HL-60 (cell line): ENCODE measurements around the gene ELMO1.

Source experiments
- DNase-seq, 2 experiments: peaks; one replicate each; pipeline ENCODE4 v3.0.0-alpha.2; 2010 to 2020; ENCODE audit warnings: low read depth in 1 of 2, low spot score in 1 of 2
- H3K27ac ChIP-seq: fragments of 250-450 bp; sonication (Bioruptor Pico); replicated peaks from 2 replicates; pipeline ENCODE4 v1.5.1; 2020; ENCODE audit warnings: mild to moderate bottlenecking, moderate library complexity
- H3K27me3 ChIP-seq: fragments of 250-450 bp; sonication (Bioruptor Pico); 2 replicates; pipeline ENCODE4 v1.5.1; 2021; ENCODE audit warnings: mild to moderate bottlenecking, moderate library complexity; ENCODE audit not compliant: insufficient read depth, poor library complexity, severe bottlenecking
- H3K4me3 ChIP-seq: replicated peaks from 2 replicates; pipeline ENCODE4 v1.5.1; 2011; ENCODE audit warnings: mild to moderate bottlenecking, control low read depth, low read length; ENCODE audit not compliant: insufficient read depth
- CTCF ChIP-seq: IDR thresholded peaks from one replicate; pipeline ENCODE4 v1.5.1; 2011; ENCODE audit warnings: low read length, control low read depth, inconsistent platforms; ENCODE audit not compliant: insufficient read depth
- GABPA ChIP-seq: IDR thresholded peaks from 2 replicates; pipeline ENCODE4 v1.6.1; 2012; ENCODE audit warnings: low read depth
- POLR2AphosphoS5 ChIP-seq: IDR thresholded peaks from 2 replicates; pipeline ENCODE4 v1.6.1; 2012; ENCODE audit warnings: low read depth
- SPI1 ChIP-seq: IDR thresholded peaks from 2 replicates; pipeline ENCODE4 v1.6.1; 2012; ENCODE audit warnings: low read depth, mild to moderate bottlenecking, borderline replicate concordance
- TF ChIP-seq, protein P1 (sequence below): IDR thresholded peaks from 2 replicates; pipeline ENCODE4 v1.6.1; 2012; ENCODE audit warnings: low read depth; ENCODE audit not compliant: insufficient replicate concordance

Gene ELMO1

GRCh38 chr7:37150856-37151255, 297.8 kb downstream of the ELMO1 start:
- DNase-seq = no peak
- Histone ChIP-seq H3K4me3 (no peak overlapping the region), H3K27me3 (no peaks in the 10 kb centered on the region), H3K27ac (no peak overlapping the region)
- TF ChIP-seq, protein P1, sequence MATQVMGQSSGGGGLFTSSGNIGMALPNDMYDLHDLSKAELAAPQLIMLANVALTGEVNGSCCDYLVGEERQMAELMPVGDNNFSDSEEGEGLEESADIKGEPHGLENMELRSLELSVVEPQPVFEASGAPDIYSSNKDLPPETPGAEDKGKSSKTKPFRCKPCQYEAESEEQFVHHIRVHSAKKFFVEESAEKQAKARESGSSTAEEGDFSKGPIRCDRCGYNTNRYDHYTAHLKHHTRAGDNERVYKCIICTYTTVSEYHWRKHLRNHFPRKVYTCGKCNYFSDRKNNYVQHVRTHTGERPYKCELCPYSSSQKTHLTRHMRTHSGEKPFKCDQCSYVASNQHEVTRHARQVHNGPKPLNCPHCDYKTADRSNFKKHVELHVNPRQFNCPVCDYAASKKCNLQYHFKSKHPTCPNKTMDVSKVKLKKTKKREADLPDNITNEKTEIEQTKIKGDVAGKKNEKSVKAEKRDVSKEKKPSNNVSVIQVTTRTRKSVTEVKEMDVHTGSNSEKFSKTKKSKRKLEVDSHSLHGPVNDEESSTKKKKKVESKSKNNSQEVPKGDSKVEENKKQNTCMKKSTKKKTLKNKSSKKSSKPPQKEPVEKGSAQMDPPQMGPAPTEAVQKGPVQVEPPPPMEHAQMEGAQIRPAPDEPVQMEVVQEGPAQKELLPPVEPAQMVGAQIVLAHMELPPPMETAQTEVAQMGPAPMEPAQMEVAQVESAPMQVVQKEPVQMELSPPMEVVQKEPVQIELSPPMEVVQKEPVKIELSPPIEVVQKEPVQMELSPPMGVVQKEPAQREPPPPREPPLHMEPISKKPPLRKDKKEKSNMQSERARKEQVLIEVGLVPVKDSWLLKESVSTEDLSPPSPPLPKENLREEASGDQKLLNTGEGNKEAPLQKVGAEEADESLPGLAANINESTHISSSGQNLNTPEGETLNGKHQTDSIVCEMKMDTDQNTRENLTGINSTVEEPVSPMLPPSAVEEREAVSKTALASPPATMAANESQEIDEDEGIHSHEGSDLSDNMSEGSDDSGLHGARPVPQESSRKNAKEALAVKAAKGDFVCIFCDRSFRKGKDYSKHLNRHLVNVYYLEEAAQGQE = no peak
- TF ChIP-seq CTCF = no peak
- no peak for TF ChIP-seq SPI1
- no peak for TF ChIP-seq POLR2AphosphoS5
- no peak for TF ChIP-seq GABPA

GRCh38 chr7:37150180-37150579, 298.5 kb downstream of the ELMO1 start:
- DNase-seq = no peak
- Histone ChIP-seq H3K4me3 (no peak overlapping the region), H3K27ac (no peak overlapping the region), H3K27me3 (no peaks in the 10 kb centered on the region)
- no peak for TF ChIP-seq SPI1
- TF ChIP-seq GABPA = no peak
- TF ChIP-seq, protein P1 = no peak
- no peak for TF ChIP-seq POLR2AphosphoS5
- TF ChIP-seq CTCF = no peak

- Histone ChIP-seq H3K27me3 (no peaks in the 10 kb centered on the region), H3K27ac (no peak overlapping the region), H3K4me3 (no peak overlapping the region)
- no peak for DNase-seq
- no peak for TF ChIP-seq POLR2AphosphoS5
- no peak for TF ChIP-seq SPI1
- TF ChIP-seq, protein P1 = no peak
- no peak for TF ChIP-seq CTCF
- TF ChIP-seq GABPA = no peak
Measured at GRCh38 chr7:37149773-37150124, 298.9 kb downstream of the ELMO1 start.
